Testis (tissue), 3 donors: ENCODE measurements around the gene ITIH3. TPM values are rescaled to one million over a fixed set of nuclear protein-coding genes. Genes with fewer than 3 reads are reported as not detected.

Experiments
- DNase-seq: peaks from one replicate; pipeline ENCODE4 v3.0.0-alpha.2; 2019
- H3K27ac ChIP-seq, 2 donors: fragments of 200-600 bp; sonication (generic); one replicate each; pipeline ENCODE4 v1.5.1; 2019
- H3K27me3 ChIP-seq: fragments of 200-600 bp; sonication (generic); one replicate; pipeline ENCODE4 v1.5.1; 2019
- H3K36me3 ChIP-seq: fragments of 200-600 bp; sonication (generic); one replicate; pipeline ENCODE4 v1.5.1; 2017; ENCODE audit warnings: low read depth; ENCODE audit errors: missing control alignments
- H3K4me1 ChIP-seq: fragments of 200-600 bp; sonication (generic); one replicate; pipeline ENCODE4 v1.5.1; 2019
- H3K4me3 ChIP-seq, 2 donors: fragments of 200-600 bp; sonication (generic); one replicate each; pipeline ENCODE4 v1.5.1; 2017 to 2019
- H3K9me3 ChIP-seq: fragments of 200-600 bp; sonication (generic); one replicate; pipeline ENCODE4 v1.5.1; 2017
- POLR2A ChIP-seq: fragments of 450-650 bp; IDR thresholded peaks from one replicate; pipeline ENCODE4 v1.6.1; 2017; ENCODE audit warnings: antibody characterized with exemption, mild to moderate bottlenecking, moderate library complexity
- WGBS, 2 donors: methylation state at CpG; one replicate each; pipeline ENCODE4 v1.1.5; 2018; 5-methylcytosine and 5-hydroxymethylcytosine counted together
- intact Hi-C: fragments of 100-400 bp; cut with DNase I; formaldehyde crosslinking; loops from one replicate; pipeline ENCODE4 v1.15.1; 2023; ENCODE audit warnings: low total_unique reads
- polyA plus RNA-seq: library from polyadenylated mRNA; stranded (reverse); fragments of 350-450 nt; fragmentation: Illumina TruSeq; extraction: RNeasy Lipid Tissue Mini Kit (QIAGEN cat#74804); gene quantifications from one replicate; pipeline ENCODE4 v1.2.3, GENCODE V29; 2014; ENCODE audit warnings: low read depth, low replicate concordance; ENCODE audit not compliant: insufficient read depth
- total RNA-seq, 2 donors: library from RNA; depleted of rRNA; stranded (reverse); fragments of >200 nt; gene quantifications; one replicate each; pipeline ENCODE4 v1.2.3, GENCODE V29; 2016
- TF ChIP-seq, protein P1 (sequence below), 3 experiments: fragments of 450-650 bp in 2 of 3; fragments of 200-600 bp in 1 of 3; sonication (generic) in 1 of 3; IDR thresholded peaks; one replicate each; pipeline ENCODE4 v1.5.1; 2016 to 2019; ENCODE audit warnings: antibody characterized with exemption in 3 of 3, mild to moderate bottlenecking in 2 of 3, moderate library complexity in 1 of 3

The ITIH3 gene
- total and polyA plus RNA-seq, 3 donors from 2014 or later = 5.4 to 9.9 (median 6.3) TPM

DNA sequence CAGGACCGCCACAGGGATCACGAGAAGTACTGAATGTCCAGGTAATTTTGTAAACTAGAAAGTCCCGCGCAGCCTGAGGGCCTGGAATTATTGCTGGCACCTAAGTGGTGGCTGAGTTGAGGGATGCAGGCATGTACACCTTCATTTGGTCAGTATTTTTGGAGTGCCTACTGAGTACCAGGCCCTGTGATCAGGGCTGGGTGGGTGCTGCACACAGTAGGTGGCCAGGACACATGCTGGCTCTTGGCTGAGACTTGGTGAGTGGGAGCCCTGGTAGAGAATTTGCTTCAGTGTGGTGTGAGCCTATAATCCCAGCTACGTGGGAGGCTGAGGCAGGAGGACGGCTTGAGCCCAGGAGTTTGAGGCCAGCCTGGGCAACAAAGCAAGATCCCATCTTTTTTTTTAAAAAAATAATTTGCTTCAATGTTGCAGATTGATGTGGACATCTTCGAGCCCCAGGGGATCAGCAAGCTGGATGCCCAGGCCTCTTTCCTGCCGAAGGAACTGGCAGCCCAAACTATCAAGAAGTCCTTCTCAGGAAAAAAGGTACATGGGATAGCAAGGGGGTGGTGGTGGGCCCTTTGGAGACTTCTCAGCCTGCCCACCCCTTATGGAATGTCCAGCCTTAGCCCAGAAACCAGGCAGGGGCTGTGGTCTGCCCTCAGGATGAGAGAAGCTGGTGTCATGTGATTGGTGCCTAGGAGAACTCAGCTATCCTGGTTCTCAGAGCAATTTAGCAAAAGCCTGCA, 14.6 kb upstream of the ITIH3 start:
- intact Hi-C loops = no loop called here

DNA sequence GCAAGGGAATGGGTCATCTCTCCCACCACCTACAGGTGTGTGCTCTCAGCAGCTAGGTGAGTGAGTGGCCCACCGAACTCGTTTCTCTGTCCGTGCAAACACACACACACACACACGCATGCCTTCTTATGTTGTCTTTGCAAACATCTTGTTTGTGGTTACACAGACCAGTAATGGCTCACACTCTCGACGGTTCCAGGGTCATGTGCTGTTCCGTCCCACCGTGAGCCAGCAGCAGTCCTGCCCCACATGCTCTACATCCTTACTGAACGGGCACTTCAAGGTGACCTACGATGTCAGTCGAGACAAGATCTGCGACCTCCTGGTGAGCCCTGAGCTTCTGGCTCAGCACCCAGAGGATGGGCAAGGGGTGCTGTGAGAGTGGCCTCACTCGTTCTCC, 12.9 kb upstream of the ITIH3 start:
- Histone ChIP-seq H3K27ac (no peak overlapping the region), H3K4me1 (no peaks in the 10 kb centered on the region), H3K4me3 (no peak overlapping the region), H3K36me3 (no peaks in the 10 kb centered on the region), H3K9me3 (no peaks in the 10 kb centered on the region), H3K27me3 (no peaks in the 10 kb centered on the region)
- 72 to 81% methylated on average over 13 of the region's 13 CpGs for WGBS, 2 donors
- no peak for TF ChIP-seq POLR2A
- TF ChIP-seq, protein P1, sequence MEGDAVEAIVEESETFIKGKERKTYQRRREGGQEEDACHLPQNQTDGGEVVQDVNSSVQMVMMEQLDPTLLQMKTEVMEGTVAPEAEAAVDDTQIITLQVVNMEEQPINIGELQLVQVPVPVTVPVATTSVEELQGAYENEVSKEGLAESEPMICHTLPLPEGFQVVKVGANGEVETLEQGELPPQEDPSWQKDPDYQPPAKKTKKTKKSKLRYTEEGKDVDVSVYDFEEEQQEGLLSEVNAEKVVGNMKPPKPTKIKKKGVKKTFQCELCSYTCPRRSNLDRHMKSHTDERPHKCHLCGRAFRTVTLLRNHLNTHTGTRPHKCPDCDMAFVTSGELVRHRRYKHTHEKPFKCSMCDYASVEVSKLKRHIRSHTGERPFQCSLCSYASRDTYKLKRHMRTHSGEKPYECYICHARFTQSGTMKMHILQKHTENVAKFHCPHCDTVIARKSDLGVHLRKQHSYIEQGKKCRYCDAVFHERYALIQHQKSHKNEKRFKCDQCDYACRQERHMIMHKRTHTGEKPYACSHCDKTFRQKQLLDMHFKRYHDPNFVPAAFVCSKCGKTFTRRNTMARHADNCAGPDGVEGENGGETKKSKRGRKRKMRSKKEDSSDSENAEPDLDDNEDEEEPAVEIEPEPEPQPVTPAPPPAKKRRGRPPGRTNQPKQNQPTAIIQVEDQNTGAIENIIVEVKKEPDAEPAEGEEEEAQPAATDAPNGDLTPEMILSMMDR (IDR thresholded peaks at IDR 0.05) = no peak
- DNase-seq = no peak
- intact Hi-C loops = no loop called here

More for the DNA sequence above, 14.6 kb upstream of the ITIH3 start:
- no peak overlapping the region for H3K27ac ChIP-seq
- TF ChIP-seq, protein P1 (IDR thresholded peaks at IDR 0.05) = no peak
- TF ChIP-seq POLR2A = no peak
- no peaks in the 10 kb centered on the region for H3K9me3 ChIP-seq
- no peaks in the 10 kb centered on the region for H3K4me1 ChIP-seq
- H3K4me3 ChIP-seq = no peak overlapping the region
- H3K27me3 ChIP-seq = no peaks in the 10 kb centered on the region
- H3K36me3 ChIP-seq = no peaks in the 10 kb centered on the region
- DNase-seq = no peak
- WGBS, 2 donors = 82 to 88% methylated on average over 8 of the region's 8 CpGs

DNA sequence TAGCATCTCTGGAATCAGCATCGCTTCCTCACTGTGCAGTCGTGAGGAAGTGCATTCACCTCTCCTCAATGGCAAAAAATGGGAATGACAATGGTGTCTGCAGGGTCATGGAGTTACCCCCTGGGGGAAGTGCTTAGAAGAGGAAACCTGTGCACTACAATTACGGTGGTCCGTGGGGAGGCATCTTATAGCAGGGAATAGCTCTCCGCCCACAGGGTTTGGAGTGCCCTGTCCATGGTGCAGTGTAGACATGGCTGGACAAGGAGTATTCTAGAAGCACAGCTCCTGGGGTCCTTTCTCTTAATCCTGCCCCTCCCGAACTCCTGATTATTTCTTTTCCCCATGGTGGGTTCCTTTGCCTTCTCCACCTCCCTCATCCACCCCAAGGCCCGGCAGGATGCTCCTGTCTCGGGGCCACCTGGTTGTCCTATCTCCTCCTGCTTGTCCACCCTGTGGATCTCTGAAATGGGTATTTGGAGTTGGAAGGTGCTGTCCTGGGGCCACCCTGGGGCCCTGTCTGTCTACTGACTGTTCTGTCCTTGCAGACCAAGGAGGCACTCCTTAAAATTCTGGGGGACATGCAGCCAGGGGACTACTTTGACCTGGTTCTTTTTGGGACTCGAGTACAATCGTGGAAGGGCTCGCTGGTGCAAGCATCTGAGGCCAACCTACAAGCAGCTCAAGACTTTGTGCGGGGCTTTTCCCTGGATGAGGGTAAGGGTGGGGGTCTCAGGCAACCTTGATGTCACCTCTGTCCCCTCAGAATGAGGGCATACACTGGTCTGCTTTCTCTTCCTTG, 12.0 kb upstream of the ITIH3 start:
- WGBS, 2 donors = 78 to 81% methylated on average over 12 of the region's 12 CpGs

DNA sequence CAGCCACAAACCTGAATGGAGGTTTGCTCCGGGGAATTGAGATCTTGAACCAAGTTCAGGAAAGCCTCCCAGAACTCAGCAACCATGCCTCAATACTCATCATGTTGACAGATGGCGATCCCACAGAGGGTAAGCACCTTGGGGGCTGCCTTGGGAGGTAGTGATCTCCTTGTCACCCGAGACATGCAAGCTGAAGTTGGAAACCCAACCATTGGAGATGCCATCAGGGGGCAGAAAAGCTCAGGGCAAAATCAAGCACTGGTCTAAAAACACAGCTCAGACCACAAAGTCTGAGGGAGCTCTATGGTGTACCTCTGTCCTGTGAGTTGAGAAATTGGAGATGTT, 11.4 kb upstream of the ITIH3 start:
- DNase-seq = no peak
- Histone ChIP-seq H3K27ac (no peak overlapping the region), H3K4me3 (no peak overlapping the region), H3K9me3 (no peaks in the 10 kb centered on the region), H3K4me1 (no peaks in the 10 kb centered on the region), H3K36me3 (no peaks in the 10 kb centered on the region), H3K27me3 (no peaks in the 10 kb centered on the region)
- intact Hi-C loops = no loop called here
- TF ChIP-seq, protein P1 (IDR thresholded peaks at IDR 0.05) = no peak
- no peak for TF ChIP-seq POLR2A
- WGBS, 2 donors = 77 to 82% methylated on average over 3 of the region's 3 CpGs

More for the DNA sequence above, 12.0 kb upstream of the ITIH3 start:
- Histone ChIP-seq H3K9me3 (no peaks in the 10 kb centered on the region), H3K27me3 (no peaks in the 10 kb centered on the region), H3K27ac (no peak overlapping the region), H3K36me3 (no peaks in the 10 kb centered on the region), H3K4me3 (no peak overlapping the region), H3K4me1 (no peaks in the 10 kb centered on the region)
- TF ChIP-seq POLR2A = no peak
- TF ChIP-seq, protein P1 (IDR thresholded peaks at IDR 0.05) = no peak
- DNase-seq = no peak
- intact Hi-C loops = no loop called here
